Tibial nerve (tissue), 4 donors: Measurements from ENCODE around the gene SLC38A9. TPM values are rescaled to one million over a fixed set of nuclear protein-coding genes. Genes with fewer than 3 reads are reported as not detected.

Source experiments
- DNase-seq, 2 donors: peaks; one replicate each; pipeline ENCODE4 v3.0.0-alpha.2; 2019; ENCODE audit warnings: low spot score in 2 of 2
- H3K27ac ChIP-seq, 4 donors: fragments of 200-600 bp; sonication (generic) in 3 of 4; one replicate each; pipeline ENCODE4 v1.5.1; 2017 to 2019; ENCODE audit warnings: mild to moderate bottlenecking in 1 of 4
- H3K27me3 ChIP-seq, 2 donors: fragments of 200-600 bp; sonication (generic) in 1 of 2; one replicate each; pipeline versions ENCODE4 v1.5.1 to v1.6.0; 2017 to 2019
- H3K36me3 ChIP-seq, 3 donors: fragments of 200-600 bp; sonication (generic); one replicate each; pipeline ENCODE4 v1.5.1; 2018 to 2019
- H3K4me1 ChIP-seq, 4 donors: fragments of 200-600 bp; sonication (generic) in 3 of 4; one replicate each; pipeline ENCODE4 v1.5.1; 2017 to 2019
- H3K4me3 ChIP-seq, 4 donors: fragments of 200-600 bp; sonication (generic) in 3 of 4; one replicate each; pipeline ENCODE4 v1.5.1; 2017 to 2019; ENCODE audit warnings: mild to moderate bottlenecking in 1 of 4, moderate library complexity in 1 of 4
- H3K9me3 ChIP-seq, 4 donors: fragments of 200-600 bp; sonication (generic) in 3 of 4; one replicate each; pipeline ENCODE4 v1.5.1; 2017 to 2019
- EP300 ChIP-seq, 2 donors: sonication (generic); formaldehyde crosslinking; IDR thresholded peaks; one replicate each; pipeline ENCODE4 v1.6.1; 2017; ENCODE audit warnings: antibody characterized with exemption in 2 of 2, mild to moderate bottlenecking in 1 of 2
- POLR2A ChIP-seq, 2 donors: fragments of 450-650 bp; IDR thresholded peaks; one replicate each; pipeline ENCODE4 v1.6.1; 2017; ENCODE audit warnings: antibody characterized with exemption in 2 of 2, mild to moderate bottlenecking in 2 of 2, moderate library complexity in 2 of 2
- WGBS, 2 donors: methylation state at CpG; one replicate each; pipeline ENCODE4 v1.1.5; 2018; 5-methylcytosine and 5-hydroxymethylcytosine counted together
- total RNA-seq, 4 donors: library from RNA; depleted of rRNA; stranded (reverse); fragments of >200 nt; gene quantifications; one replicate each; pipeline ENCODE4 v1.1.0, GENCODE V29; 2016
- TF ChIP-seq, protein P1 (sequence below), 5 experiments: fragments of 200-600 bp in 3 of 5; fragments of 450-650 bp in 2 of 5; sonication (generic) in 3 of 5; IDR thresholded peaks; one replicate each; pipeline ENCODE4 v1.5.1; 2016 to 2019; ENCODE audit warnings: antibody characterized with exemption in 5 of 5, mild to moderate bottlenecking in 3 of 5, moderate library complexity in 2 of 5

SLC38A9 gene
- total RNA-seq, 4 donors from 2014 or later, result 11.0 to 39.1 (median 23.6) TPM

DNA sequence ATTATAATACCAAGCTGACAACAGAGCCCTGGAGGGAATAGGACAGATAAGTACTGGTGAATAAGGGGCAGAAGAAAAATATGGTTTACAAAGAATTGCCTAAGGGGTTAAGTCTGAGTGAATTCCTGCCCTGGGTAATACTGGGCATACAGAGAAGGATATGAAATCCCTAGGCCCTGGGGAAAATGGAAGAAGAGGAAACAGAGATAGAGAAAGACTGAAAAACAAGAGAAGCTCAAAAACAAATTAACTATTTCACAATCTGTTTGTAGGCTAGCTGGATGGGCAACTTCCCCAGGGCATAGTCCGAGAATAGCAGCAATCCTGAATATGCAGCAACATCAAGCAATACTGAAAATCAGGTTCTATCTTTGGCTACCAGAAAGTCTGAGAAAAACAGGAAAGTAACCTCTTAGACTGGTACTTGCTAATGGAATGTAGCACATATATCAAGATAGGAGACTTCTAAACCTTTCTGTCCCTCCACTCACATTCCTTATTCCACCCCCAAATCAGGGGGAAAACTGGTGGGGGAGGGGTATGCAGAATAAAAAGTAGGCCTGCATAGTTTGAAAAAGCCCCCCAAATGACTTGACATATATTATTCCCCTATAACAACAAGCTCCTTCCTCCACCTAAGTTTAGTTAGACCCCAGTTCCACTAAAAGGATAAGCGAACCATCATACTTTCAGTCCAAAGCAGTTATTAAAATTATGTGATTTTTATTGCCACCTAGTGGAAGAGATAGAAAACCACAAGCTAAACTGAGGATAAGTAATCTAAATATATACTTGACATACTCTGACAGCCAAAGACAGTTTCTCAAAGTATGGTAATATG, 20.6 kb downstream of the SLC38A9 start:
- peak in 1 of 2 donors; percentile 34 for TF ChIP-seq EP300 (IDR thresholded peaks at IDR 0.05)
- no peak for TF ChIP-seq POLR2A (IDR thresholded peaks at IDR 0.05)
- TF ChIP-seq, protein P1, sequence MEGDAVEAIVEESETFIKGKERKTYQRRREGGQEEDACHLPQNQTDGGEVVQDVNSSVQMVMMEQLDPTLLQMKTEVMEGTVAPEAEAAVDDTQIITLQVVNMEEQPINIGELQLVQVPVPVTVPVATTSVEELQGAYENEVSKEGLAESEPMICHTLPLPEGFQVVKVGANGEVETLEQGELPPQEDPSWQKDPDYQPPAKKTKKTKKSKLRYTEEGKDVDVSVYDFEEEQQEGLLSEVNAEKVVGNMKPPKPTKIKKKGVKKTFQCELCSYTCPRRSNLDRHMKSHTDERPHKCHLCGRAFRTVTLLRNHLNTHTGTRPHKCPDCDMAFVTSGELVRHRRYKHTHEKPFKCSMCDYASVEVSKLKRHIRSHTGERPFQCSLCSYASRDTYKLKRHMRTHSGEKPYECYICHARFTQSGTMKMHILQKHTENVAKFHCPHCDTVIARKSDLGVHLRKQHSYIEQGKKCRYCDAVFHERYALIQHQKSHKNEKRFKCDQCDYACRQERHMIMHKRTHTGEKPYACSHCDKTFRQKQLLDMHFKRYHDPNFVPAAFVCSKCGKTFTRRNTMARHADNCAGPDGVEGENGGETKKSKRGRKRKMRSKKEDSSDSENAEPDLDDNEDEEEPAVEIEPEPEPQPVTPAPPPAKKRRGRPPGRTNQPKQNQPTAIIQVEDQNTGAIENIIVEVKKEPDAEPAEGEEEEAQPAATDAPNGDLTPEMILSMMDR (IDR thresholded peaks at IDR 0.05), result peak; percentile 57 to 83 (median 70)
- Histone ChIP-seq H3K4me1 (peaks cover 0 to 26% (median 9%) of the 10 kb centered on the region in 4 donors), H3K9me3 (no peaks in the 10 kb centered on the region), H3K4me3 (peak overlapping the region in 1 of 4 donors; percentile 21), H3K27ac (peak overlapping the region in 3 of 4 donors; percentile 20 to 78 (median 49)), H3K27me3 (no peaks in the 10 kb centered on the region), H3K36me3 (no peaks in the 10 kb centered on the region)
- no peak for DNase-seq
- 30 to 34% methylated on average over 2 of the region's 2 CpGs for WGBS, 2 donors

DNA sequence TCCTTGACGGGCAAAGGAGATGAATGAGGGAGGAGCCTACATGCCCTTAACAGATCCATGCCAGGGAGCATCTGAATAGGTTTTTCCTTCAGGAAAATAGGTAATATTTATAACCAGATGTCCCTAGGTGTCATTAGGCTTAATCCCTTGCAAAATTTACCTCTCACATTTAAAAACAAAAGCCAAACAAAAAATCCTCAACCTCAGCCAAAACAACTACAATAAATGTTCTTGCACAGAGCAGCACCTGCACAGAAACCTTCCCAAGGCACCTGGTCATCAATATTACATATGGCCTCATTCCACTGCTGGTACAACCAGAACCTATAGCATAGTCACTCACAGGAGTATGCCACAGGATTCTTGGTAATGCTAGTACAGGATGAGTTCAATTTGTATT, 30.1 kb downstream of the SLC38A9 start:
- H3K36me3 ChIP-seq, result no peaks in the 10 kb centered on the region
- DNase-seq, result no peak
- no peaks in the 10 kb centered on the region for H3K27me3 ChIP-seq
- TF ChIP-seq, protein P1 (IDR thresholded peaks at IDR 0.05), result no peak
- TF ChIP-seq POLR2A (IDR thresholded peaks at IDR 0.05) (no peak), EP300 (IDR thresholded peaks at IDR 0.05) (no peak)
- H3K27ac ChIP-seq, result peak overlapping the region in 1 of 4 donors; percentile 24
- H3K9me3 ChIP-seq, result no peaks in the 10 kb centered on the region
- H3K4me3 ChIP-seq, result no peak overlapping the region
- 50 to 56% methylated on average over 1 of the region's 1 CpG for WGBS, 2 donors
- H3K4me1 ChIP-seq, result peaks cover 0 to 31% (median 14%) of the 10 kb centered on the region in 4 donors

DNA sequence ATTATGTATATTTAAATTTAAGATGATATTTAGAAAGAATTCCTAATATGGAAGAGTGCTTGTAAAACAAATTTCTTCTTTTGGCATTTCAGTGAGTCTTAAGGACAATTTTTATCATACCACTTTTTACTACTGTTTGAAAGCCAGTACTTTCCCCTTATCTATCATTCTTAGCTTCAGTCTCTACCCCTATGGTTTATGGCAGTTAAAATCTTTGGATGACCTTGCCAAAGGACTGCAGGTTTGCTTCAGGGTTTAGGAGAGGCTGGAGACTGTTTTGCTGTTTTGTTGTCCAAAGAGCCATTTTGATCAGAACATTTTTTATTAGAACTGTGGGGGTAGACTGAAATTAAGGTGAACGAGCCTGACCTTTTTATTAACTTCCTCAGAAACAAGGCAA, 30.8 kb downstream of the SLC38A9 start:
- WGBS, 2 donors, result 80 to 86% methylated on average over 1 of the region's 1 CpG
- no peak overlapping the region for H3K27ac ChIP-seq

DNA sequence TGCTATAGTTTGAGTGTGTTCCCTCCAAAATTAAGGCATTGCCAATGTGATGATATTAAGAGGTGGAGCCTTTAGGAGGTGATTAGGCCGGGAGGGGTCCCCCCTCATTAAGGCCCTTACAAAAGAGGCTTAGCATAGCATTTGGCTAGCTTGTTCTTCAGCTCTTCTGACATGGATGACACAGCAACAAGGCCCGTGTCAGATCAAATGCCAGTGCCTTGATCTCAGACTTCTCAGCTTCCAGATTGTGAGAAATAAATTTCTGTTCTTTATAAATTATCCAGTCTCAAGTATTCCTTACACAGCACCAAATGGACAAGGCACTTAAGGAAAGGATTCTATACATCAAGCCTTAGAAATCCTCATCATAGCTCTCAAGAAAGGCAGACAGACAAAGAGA, 31.8 kb downstream of the SLC38A9 start:
- WGBS, 2 donors, result 16 to 17% methylated on average over 2 of the region's 2 CpGs
- no peaks in the 10 kb centered on the region for H3K36me3 ChIP-seq
- H3K27ac ChIP-seq, result peak overlapping the region; percentile 24 to 82 (median 70)
- no peak for TF ChIP-seq POLR2A (IDR thresholded peaks at IDR 0.05)
- TF ChIP-seq EP300 (IDR thresholded peaks at IDR 0.05), result no peak
- TF ChIP-seq, protein P1 (IDR thresholded peaks at IDR 0.05), result no peak
- H3K9me3 ChIP-seq, result no peaks in the 10 kb centered on the region
- DNase-seq, result no peak
- H3K27me3 ChIP-seq, result no peaks in the 10 kb centered on the region
- peaks cover 0 to 42% (median 14%) of the 10 kb centered on the region in 4 donors for H3K4me1 ChIP-seq
- no peak overlapping the region for H3K4me3 ChIP-seq

More for the DNA sequence above, 30.8 kb downstream of the SLC38A9 start:
- TF ChIP-seq POLR2A (IDR thresholded peaks at IDR 0.05), result no peak
- TF ChIP-seq, protein P1 (IDR thresholded peaks at IDR 0.05), result no peak
- TF ChIP-seq EP300 (IDR thresholded peaks at IDR 0.05), result no peak
- Histone ChIP-seq H3K4me3 (no peak overlapping the region), H3K27me3 (no peaks in the 10 kb centered on the region), H3K36me3 (no peaks in the 10 kb centered on the region), H3K4me1 (peaks cover 0 to 33% (median 14%) of the 10 kb centered on the region in 4 donors), H3K9me3 (no peaks in the 10 kb centered on the region)
- DNase-seq, result no peak

DNA sequence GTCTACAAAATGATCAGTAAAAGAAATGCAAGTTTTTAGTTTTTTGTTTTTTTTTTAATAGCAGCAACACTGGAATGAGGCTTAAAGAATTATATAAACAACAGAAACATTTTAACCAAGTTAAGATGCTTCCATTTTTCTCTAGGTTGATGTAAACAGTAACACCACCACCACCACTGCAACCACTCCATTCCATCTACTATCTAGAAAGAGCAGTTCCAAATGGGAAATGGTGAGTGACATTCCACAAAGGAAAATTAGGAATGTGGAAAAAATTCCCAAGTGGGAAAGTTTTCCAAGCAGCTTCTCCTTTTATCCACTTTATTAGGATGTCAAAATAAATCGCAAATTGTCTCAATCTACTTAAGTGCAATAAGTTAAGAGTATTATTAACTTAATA, 32.6 kb downstream of the SLC38A9 start:
- H3K27ac ChIP-seq, result peak overlapping the region in 3 of 4 donors; percentile 62 to 82 (median 78)
- H3K27me3 ChIP-seq, result no peaks in the 10 kb centered on the region
- no peak overlapping the region for H3K4me3 ChIP-seq
- TF ChIP-seq, protein P1 (IDR thresholded peaks at IDR 0.05), result no peak
- TF ChIP-seq POLR2A (IDR thresholded peaks at IDR 0.05) (no peak), EP300 (IDR thresholded peaks at IDR 0.05) (no peak)
- DNase-seq, result no peak
- no peaks in the 10 kb centered on the region for H3K36me3 ChIP-seq
- 4 to 76% methylated on average over 1 of the region's 1 CpG for WGBS, 2 donors
- H3K9me3 ChIP-seq, result no peaks in the 10 kb centered on the region
- H3K4me1 ChIP-seq, result peaks cover 0 to 50% (median 16%) of the 10 kb centered on the region in 4 donors
